ENCODE measurements around the gene MPRIP. TPM values are rescaled to one million over a fixed set of nuclear protein-coding genes. Genes with fewer than 3 reads are reported as not detected.

The MPRIP gene
- total RNA-seq, 1 experiment from 2014 or later, result 73.9 TPM

DNA sequence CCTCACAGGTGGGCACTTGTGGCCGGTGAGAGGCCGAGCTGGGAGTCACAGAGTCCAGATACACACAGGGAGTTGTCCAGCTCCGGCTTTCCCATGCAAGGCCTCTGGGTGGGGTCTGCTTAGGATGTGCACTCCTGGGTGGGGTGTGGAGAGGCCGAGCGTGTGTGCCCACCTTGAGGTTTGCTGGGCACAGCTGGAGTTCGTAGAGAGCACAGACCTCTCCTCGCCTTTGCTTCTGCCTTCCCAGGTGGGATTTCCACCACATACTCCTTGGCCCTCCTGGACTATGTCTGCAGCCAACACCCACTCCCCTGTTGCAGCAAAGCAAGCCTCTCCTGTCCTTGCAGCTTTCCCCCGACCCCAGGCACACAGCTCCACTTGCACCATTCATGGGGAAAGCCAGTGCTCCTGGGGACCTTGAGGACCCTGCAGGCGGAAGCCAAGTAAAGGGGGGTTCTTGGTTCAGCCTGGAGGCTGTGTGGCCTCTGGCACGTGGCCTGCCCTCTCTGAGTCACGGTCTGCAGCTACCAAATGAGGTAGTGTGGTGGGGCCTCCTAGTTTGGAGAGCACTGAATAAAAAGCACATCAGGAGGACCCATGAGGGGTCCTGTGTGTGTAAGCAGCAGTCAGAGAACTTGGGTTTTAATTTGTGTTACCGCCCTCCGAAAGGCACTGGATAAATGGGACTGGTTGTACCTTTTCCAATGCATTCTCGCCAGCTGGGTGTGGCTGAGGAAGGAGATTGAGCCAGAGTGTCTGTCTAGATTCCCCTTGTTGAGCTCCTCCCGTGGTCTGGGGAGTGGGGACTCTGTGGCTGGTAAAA, 31.5 kb downstream of the MPRIP start:
- Histone ChIP-seq H3K27me3 (ENCODE audit: control insufficient read depth, insufficient read depth, low read length) (no peaks in the 10 kb centered on the region), H3K36me3 (replicated peaks; ENCODE audit: control insufficient read depth, insufficient read depth, low read length) (no peaks in the 10 kb centered on the region; the same call in 1 of the 2 replicates), H3K4me3 (ENCODE audit: insufficient read depth, low read depth, low read length) (no peak overlapping the region)
- DNase-seq, result no peak

DNA sequence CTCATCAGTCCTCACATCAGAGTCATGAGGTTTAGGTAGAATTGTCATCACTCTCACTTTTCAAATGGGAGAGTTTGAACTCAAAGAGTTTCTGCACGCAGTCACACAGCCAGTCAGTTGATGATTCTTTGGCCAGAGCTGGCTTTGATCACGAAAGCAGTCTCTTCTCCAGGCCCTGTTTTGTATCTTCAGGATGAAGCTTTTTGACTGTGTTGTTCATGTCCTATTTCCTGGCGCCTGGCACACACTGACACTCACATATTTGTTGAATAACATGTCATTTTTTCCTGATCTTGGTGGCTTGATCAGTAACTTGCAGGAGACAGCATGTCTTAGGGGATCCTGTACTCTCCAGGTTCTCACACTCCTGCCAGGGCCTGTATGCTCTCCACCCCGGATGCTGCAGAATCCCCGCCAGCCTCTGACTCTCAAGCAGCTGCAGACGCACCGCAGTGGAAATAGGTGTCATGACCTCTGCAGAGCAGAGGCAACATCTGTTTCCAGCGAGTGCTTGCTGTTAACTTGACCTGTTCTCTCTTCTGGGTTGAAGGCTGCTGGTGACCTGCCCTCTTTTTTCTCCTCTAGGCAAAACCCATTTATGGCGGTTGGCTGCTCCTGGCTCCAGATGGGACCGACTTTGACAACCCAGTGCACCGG, 33.0 kb downstream of the MPRIP start:
- H3K36me3 ChIP-seq (replicated peaks; ENCODE audit: control insufficient read depth, insufficient read depth, low read length), result no peaks in the 10 kb centered on the region; the same call in 1 of the 2 replicates
- no peak for DNase-seq

DNA sequence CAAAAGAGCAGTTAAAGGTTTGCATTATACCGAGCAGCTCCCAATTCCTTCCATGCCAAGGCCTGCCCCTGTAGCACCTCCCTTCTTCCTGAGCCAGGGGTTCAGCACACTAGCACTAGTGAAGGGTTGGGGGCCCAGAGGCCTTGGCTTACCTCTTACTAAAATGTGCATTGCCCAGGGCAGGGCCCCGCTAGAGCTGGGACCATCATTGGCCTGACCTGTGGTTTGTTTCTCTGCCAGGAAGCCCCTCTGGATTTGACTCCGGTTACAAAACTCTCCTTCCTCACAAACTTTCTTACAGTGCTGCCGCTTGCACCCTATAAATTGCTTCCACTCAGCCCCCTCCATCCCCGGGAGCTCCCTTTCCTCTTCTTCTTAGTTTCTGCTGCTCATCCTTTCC, 33.8 kb downstream of the MPRIP start:
- no peak overlapping the region for H3K4me3 ChIP-seq (ENCODE audit: insufficient read depth, low read depth, low read length)
- no peaks in the 10 kb centered on the region; the same call in 1 of the 2 replicates for H3K36me3 ChIP-seq (replicated peaks; ENCODE audit: control insufficient read depth, insufficient read depth, low read length)
- no peak for DNase-seq
- no peaks in the 10 kb centered on the region for H3K27me3 ChIP-seq (ENCODE audit: control insufficient read depth, insufficient read depth, low read length)

More for the DNA sequence above, 33.0 kb downstream of the MPRIP start:
- Histone ChIP-seq H3K27me3 (ENCODE audit: control insufficient read depth, insufficient read depth, low read length) (no peaks in the 10 kb centered on the region), H3K4me3 (ENCODE audit: insufficient read depth, low read depth, low read length) (no peak overlapping the region)

DNA sequence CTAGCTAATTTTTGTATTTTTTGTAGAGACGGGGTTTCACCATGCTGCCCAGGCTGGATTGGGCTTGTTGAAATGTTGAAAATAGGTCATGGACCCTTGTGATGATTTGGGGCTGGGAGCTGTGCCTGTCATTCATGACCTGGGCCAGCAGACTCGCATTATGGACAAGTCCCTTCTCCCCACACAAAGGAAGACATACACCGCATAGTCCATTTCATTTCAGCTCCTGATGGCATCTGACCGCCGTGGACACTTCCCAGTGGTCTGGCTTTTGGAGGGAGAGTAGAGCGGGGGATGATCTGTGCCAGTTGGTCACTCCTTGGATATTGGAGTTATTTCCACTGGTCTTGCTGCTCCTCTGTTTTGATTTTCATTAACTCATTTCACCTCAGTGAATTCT, 34.8 kb downstream of the MPRIP start:
- Histone ChIP-seq H3K36me3 (replicated peaks; ENCODE audit: control insufficient read depth, insufficient read depth, low read length) (no peaks in the 10 kb centered on the region; the same call in 1 of the 2 replicates), H3K27me3 (ENCODE audit: control insufficient read depth, insufficient read depth, low read length) (no peaks in the 10 kb centered on the region), H3K4me3 (ENCODE audit: insufficient read depth, low read depth, low read length) (no peak overlapping the region)
- no peak for DNase-seq

DNA sequence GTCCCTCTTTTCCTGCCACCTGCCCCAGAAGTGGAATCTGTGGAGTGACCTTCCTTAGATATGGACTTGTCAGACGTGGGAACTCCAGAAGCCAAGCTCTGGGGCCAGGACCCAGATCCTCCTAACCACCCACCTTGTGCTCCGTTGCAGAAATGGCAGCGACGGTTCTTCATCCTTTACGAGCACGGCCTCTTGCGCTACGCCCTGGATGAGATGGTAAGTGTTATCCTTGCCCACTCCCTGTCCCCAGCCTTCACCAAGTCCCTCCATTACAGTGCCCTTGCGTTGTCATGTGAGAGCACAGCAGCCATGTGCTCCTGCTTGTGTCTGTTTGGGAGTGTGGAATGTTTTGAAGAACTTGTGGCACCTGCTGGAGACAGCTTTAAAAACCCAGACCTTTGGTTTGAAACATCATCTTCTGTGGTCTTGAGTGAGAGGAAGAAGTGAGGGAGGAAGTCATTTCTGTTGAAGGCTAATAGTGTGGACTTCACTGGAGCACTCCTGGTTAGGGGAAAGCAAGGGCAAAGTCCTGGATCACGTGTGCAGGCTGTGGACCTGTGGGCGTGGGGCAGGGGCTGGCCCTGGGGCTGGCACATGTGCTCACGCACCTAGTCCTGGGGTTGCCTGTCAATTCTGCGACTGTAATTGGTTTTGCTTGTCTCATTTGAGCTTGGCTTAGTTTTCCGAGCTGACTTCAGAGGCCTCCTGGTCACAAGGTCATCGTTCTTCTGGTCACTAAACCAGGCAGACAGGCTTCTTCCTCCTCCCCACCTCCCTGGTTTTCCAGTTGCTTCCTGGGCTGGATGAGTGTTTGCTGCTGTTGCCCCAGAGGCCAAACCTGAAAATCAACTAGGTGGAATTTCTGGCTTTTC, 35.8 kb downstream of the MPRIP start:
- Histone ChIP-seq H3K36me3 (replicated peaks; ENCODE audit: control insufficient read depth, insufficient read depth, low read length) (no peaks in the 10 kb centered on the region; the same call in 1 of the 2 replicates), H3K27me3 (ENCODE audit: control insufficient read depth, insufficient read depth, low read length) (no peaks in the 10 kb centered on the region), H3K4me3 (ENCODE audit: insufficient read depth, low read depth, low read length) (no peak overlapping the region)
- no peak for DNase-seq

DNA sequence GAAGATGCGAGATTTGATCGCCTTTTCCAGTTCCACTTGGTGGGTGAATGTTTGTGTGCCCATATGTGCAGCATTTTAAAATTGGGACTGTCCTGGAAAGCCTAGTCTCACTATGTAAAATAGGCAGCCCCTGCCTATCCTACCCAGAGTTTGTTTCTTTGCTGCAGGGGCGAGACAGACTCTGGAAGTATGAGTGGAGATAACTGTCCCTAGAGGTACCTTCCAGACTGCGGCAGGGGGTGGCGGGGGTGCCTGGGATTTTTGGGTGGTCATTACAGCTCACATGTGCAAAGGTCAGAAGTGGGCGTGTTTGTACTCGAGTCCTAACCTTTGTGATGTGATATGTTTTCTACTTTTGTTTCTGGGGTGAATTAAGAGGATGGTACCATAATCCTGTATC, 36.6 kb downstream of the MPRIP start:
- Histone ChIP-seq H3K36me3 (replicated peaks; ENCODE audit: control insufficient read depth, insufficient read depth, low read length) (no peaks in the 10 kb centered on the region; the same call in 1 of the 2 replicates), H3K27me3 (ENCODE audit: control insufficient read depth, insufficient read depth, low read length) (no peaks in the 10 kb centered on the region), H3K4me3 (ENCODE audit: insufficient read depth, low read depth, low read length) (no peak overlapping the region)
- DNase-seq, result no peak

DNA sequence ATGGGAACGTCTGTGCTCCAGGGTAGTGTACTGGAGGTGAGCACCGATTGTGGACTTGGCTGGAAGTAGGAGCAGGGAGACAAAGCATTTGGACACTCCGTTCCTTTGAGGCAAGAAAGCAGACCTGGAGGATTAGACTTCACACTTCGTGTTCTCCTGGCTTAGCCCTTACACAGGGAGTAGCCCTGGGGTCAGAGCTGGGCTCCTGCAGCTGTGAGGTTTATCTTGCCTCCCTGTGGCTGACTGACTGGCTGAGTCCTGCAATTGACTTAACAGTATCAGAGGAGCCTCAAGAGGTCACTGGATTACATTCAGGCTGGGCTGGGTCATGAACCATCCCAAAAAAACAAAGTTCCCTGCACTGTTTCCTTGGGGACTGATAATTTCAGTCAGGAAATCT, 37.1 kb downstream of the MPRIP start:
- no peak for DNase-seq
- Histone ChIP-seq H3K4me3 (ENCODE audit: insufficient read depth, low read depth, low read length) (no peak overlapping the region), H3K36me3 (replicated peaks; ENCODE audit: control insufficient read depth, insufficient read depth, low read length) (no peaks in the 10 kb centered on the region; the same call in none of the 2 replicates), H3K27me3 (ENCODE audit: control insufficient read depth, insufficient read depth, low read length) (no peaks in the 10 kb centered on the region)

DNA sequence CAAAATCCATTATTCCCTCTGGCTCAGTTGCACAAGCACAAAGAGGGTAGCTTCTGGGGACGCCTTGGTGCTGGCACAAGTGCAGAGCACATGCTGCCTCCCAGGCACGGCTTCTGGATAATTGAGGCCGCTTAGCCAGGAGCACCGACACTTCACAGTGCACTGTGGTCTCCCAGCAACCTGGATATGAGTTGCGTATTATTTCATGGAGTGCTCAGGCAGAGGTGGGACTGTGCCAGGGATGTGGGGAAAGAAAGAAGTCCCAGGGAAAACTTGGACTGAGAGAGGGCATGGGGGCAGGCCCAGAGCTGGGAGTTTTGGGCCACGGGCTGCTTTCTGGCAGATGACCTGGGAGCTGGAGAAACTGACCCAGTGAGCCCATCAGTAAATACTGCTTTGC, 37.5 kb downstream of the MPRIP start:
- no peaks in the 10 kb centered on the region for H3K27me3 ChIP-seq (ENCODE audit: control insufficient read depth, insufficient read depth, low read length)
- no peak overlapping the region for H3K4me3 ChIP-seq (ENCODE audit: insufficient read depth, low read depth, low read length)
- DNase-seq, result no peak
- no peaks in the 10 kb centered on the region; the same call in none of the 2 replicates for H3K36me3 ChIP-seq (replicated peaks; ENCODE audit: control insufficient read depth, insufficient read depth, low read length)

GRCh38 chr17:17080181-17080631, 37.9 kb downstream of the MPRIP start:
- no peaks in the 10 kb centered on the region for H3K27me3 ChIP-seq (ENCODE audit: control insufficient read depth, insufficient read depth, low read length)
- no peaks in the 10 kb centered on the region; the same call in none of the 2 replicates for H3K36me3 ChIP-seq (replicated peaks; ENCODE audit: control insufficient read depth, insufficient read depth, low read length)
- H3K4me3 ChIP-seq (ENCODE audit: insufficient read depth, low read depth, low read length), result no peak overlapping the region
- no peak for DNase-seq

DNA sequence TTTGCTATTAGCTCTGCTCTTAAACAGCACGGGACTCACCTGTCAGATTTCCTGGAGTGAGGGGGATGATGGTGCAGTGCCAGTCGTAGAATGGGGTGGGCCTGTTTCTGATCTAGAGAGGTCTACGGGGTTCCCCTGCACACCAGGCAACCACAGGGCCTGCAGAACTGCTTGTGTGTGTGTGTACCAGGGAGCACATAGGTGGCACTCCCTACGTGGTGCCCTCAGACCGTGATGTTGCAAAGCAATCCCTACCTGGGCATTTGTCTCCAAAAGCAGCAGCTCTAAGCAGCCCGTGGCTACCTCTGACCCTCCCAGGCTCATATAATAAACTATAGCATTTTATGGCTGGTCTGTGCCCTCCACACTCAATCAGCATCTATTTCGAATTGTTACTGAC, 38.5 kb downstream of the MPRIP start:
- no peak for DNase-seq
- no peak overlapping the region for H3K4me3 ChIP-seq (ENCODE audit: insufficient read depth, low read depth, low read length)
- no peaks in the 10 kb centered on the region; the same call in none of the 2 replicates for H3K36me3 ChIP-seq (replicated peaks; ENCODE audit: control insufficient read depth, insufficient read depth, low read length)
- H3K27me3 ChIP-seq (ENCODE audit: control insufficient read depth, insufficient read depth, low read length), result no peaks in the 10 kb centered on the region

DNA sequence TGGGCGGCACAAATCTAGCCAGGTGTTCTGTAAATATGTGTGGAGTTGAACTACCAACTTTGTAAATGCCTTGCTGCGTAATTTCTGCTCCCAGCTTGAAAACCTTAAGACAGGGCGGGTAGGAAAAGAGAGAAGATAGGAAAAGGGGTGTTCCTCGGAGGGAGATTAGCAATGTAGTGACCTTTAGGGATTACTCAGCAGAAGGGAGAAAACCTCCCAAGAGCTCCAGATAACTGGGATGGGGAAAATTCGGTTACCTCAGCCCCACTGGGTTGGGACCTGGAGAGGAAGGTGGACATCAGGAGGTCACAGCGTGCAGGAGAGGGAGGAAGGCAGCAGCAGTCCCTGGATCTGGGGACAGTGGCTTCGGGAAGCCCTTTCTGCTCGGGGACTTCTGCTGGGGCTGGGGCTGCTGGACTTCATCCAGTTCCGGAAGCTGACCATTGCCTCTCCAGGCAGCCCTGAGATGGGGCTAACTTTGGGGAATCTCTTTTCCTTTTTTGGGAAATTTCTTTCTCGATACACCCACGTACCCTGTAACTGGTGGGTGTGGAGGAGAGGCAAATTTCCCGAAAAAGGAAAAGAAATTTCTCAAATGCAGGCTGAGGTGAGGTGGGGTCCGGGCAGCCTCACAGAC, 39.2 kb downstream of the MPRIP start:
- DNase-seq, result no peak
- Histone ChIP-seq H3K4me3 (ENCODE audit: insufficient read depth, low read depth, low read length) (no peak overlapping the region), H3K27me3 (ENCODE audit: control insufficient read depth, insufficient read depth, low read length) (no peaks in the 10 kb centered on the region), H3K36me3 (replicated peaks; ENCODE audit: control insufficient read depth, insufficient read depth, low read length) (no peaks in the 10 kb centered on the region; the same call in none of the 2 replicates)

DNA sequence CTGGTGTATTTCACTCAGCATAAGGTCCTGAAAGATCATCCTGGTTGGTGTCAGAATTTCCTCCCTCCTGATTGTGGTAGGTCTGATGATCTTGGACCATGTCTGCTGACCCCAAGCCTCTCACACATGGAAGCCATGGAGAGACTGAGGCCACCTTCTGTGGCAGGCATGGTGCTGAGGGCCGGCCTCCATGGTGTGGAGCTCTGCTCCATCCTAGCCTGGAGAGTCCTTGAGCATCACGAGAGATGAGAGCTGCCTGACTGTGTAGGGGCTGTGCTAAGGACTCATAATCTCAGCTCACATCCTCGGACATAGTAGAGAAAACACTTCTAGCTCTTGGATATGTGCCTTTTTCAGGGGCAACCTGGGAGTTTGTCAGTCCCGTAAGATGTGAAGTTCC, 40.6 kb downstream of the MPRIP start:
- Histone ChIP-seq H3K36me3 (replicated peaks; ENCODE audit: control insufficient read depth, insufficient read depth, low read length) (peaks cover 4% of the 10 kb centered on the region), H3K4me3 (ENCODE audit: insufficient read depth, low read depth, low read length) (no peak overlapping the region), H3K27me3 (ENCODE audit: control insufficient read depth, insufficient read depth, low read length) (no peaks in the 10 kb centered on the region)
- DNase-seq, result no peak

DNA sequence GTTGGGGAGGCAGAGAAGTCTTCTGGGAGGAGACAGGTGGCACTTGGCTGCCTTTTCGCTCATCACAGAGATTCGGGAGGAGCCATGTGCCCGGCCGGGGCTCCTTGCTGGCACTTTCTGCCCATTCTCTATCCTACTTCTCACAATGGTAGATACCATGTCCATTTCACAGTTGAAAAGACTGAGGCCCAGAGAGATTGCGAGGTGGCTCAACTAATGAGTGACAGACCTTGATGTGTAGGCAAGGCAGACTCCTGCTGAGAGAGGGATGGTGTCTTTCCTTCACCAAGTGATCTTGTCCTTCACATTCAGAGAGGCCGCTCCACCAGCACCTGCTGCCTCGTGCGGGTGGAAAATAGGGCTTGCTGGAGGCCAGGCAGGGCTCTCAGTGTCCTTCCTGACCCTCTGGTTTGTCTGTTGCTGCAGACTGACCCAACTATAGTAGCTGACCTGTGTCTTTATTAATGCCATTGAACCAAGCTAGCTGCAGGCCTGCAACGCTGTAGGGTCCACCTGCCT, 42.1 kb downstream of the MPRIP start:
- Histone ChIP-seq H3K27me3 (ENCODE audit: control insufficient read depth, insufficient read depth, low read length) (no peaks in the 10 kb centered on the region), H3K4me3 (ENCODE audit: insufficient read depth, low read depth, low read length) (no peak overlapping the region), H3K36me3 (replicated peaks; ENCODE audit: control insufficient read depth, insufficient read depth, low read length) (peaks cover 4% of the 10 kb centered on the region)
- no peak for DNase-seq

DNA sequence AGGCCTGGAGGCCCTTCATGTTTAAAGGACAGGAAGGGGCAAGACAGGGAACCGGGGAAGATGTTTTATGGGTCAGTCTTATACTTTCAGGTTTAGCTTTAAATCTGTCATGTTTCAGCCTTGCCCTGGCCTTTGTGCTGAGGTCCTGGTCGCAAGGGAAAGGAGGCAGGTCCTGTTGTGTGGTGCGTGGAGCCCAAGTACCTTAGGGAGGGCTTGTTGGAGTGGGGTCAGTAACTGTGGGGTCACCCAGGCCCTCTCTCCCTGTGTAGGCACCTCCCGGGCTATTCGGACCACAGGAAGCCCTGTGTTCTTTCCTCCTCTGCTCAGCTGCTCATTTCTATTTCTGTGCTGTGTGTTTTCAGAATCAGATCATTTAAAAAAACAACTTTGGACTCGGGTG, 42.7 kb downstream of the MPRIP start:
- peaks cover 6% of the 10 kb centered on the region for H3K36me3 ChIP-seq (replicated peaks; ENCODE audit: control insufficient read depth, insufficient read depth, low read length)
- H3K4me3 ChIP-seq (ENCODE audit: insufficient read depth, low read depth, low read length), result no peak overlapping the region
- DNase-seq, result no peak
- H3K27me3 ChIP-seq (ENCODE audit: control insufficient read depth, insufficient read depth, low read length), result no peaks in the 10 kb centered on the region
